GM18909 (cell line): ENCODE results near the gene IFNA10.
"Not testable (repeated sequence)": the region's sequence is repeated elsewhere in the genome, so short reads cannot be mapped to it uniquely, and the experiment has no call there.

Experiments
- ATAC-seq: cut with Tn5 transposase; IDR thresholded peaks from one replicate; pipeline ENCODE4 v1.9.1; 2021; ENCODE audit warnings: mild to moderate bottlenecking; ENCODE audit not compliant: unreplicated experiment, poor library complexity

Gene IFNA10

DNA sequence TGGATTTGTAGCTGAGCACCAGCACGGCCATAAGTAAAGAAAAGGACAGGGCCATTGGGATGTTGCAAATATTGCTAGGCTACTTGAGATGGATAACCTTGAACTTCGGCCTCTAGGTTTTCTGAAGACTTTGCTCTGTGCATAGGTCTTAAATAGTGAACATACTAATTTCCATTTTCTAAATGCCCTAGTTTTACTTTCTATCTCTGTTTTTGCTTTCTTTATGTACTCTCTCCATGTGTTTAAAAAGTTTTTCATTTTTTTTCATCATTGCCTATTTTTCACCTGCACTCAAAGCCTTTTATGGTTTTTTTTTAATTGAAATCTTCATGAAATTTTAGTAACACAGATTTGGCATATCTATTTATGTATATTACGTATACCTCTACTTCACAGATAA, at the start of gene IFNA10:
TSS of gene IFNA10 (minus strand) at position 101 of the 400 bp plus-strand sequence. CDS start at position 55, 46 bp downstream.
- not testable (repeated sequence) for ATAC-seq

DNA sequence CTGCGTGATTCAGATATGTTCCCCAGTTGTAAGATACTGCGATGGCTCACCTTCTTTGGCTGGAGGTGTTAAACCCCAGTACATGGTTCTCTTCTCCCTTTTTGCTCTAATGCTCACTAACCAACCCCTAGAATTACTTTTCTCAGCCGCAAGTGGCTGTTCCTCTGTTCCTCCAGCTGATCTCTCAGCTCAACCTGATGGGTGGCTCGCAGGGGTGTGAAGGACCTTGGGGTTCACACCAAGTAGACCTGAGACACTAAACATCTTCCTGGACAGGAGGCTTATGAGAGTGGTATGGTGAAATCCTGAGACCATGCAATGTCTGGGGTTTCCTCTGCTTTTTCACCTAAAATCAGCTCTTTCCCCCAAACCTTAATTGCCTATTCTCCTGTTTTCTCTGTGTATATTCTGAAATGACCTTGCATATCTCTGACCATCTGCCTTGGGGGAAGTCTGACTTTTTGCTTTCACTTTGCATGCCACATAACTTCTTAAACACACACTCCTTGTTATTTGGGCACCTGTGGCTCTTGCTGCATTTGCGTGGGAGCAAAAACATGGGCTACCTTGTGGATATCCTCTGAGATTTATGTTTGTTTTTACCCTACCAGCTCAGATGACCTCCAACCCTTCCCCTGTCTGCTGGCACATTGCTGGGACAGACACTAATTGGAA, 48.7 kb upstream of the IFNA10 start:
- ATAC-seq, result peak; percentile 55

- peak; percentile 83 for ATAC-seq
These were observed 46.0 kb upstream of the IFNA10 start for GRCh38 chr9:21252721-21253547.

DNA sequence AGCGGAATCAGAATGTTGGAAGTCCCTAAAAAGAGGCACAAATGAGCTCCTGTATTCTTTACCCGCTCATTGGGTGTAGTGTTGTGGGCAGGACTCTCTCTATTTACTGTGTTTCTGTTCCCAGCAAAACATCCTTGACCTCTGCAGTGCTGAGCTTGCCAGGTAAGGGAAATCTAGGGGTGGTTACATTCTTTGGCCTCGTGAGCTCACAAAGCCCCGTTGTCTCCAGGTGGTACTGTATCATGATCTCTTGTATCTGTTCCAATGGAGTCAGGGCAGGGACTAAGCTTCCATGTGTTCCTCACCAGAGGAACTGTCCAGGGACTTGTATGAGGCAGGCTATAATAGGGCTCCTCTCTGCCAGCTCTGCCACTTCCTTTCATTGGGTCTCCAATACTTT, 44.7 kb upstream of the IFNA10 start:
- ATAC-seq, result no peak

GRCh38 chr9:21251190-21251589, 44.2 kb upstream of the IFNA10 start:
- no peak for ATAC-seq

- ATAC-seq, result peak; percentile 48
These were observed 37.9 kb upstream of the IFNA10 start for GRCh38 chr9:21244836-21245235.

DNA sequence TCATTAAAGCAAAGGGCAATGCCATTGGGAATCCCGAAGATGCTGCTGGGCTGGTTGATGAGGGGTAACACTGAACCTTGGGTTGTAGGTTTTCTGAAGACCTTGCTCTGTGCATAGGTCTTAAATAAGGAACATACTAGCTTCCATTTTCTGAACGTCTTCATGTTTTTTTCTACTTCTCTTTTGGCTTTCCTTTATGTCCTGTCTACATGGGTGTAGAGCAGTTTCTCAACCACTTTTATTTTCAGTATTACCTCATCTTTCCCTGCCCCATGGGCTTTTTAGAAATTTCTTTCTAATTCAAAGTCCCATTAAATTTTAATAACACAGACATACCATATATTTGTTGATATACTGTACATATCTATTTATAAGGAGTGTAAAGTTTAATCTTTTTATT, 33.0 kb upstream of the IFNA10 start, which contains the start of gene IFNA14:
TSS of gene IFNA14 (minus strand) at position 95 of the 400 bp plus-strand sequence. CDS start at position 25, 70 bp downstream.
- no peak for ATAC-seq

GRCh38 chr9:21236360-21236714, 29.4 kb upstream of the IFNA10 start:
- ATAC-seq, result not testable (repeated sequence)

DNA sequence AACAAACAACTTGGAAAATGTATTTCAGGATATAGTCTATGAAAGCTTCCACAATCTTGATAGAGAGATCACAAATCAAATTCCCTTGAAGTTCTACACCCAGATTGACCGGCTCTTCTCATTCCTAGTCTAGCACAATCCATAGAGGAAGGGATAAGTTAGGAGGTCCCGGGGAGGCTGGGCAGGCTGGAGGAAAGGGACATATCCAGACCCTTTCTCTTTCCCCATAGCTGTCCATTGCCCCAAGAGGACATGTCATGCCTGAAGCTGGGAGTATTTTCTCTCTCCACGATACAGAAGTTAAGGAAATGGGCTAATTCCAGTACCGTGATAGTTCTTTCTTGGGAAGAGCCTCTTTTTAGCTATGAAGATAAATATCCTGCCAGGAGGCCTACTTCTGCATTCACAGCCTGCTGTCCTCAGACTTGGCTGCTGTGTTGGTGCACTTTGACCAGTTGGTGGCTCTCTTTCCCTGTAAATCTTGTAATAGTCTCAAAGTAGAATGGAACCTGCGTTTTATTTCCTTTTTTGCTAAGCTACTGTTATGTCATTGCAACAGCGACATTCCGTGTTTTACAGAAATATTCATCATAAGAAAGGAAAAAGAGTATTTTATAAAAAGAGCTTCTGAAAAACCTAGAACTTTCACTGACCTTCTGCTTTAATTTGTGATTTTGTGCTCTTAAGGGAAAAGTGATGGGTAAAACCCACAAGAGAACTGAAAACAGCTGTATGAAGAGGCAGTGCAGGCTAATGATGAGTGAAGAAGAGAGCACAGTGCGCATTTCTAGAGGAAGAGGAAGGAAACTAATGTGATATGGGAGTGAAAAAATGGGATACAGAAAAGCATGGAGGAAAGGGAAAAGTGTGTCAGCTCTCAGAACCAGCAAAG, 28.8 kb upstream of the IFNA10 start:
- ATAC-seq, result peak; percentile 91

GRCh38 chr9:21234153-21234687, 27.3 kb upstream of the IFNA10 start:
- ATAC-seq, result no peak

- no peak for ATAC-seq
These were observed 26.3 kb upstream of the IFNA10 start for GRCh38 chr9:21233258-21233657.

- ATAC-seq, result no peak
These were observed 21.2 kb upstream of the IFNA10 start, which contains the start of gene IFNA17 for GRCh38 chr9:21228122-21228521. Gene IFNA17, minus strand, starts transcription at chr9:21228222. Its CDS starts 49 bp downstream, at chr9:21228173.

DNA sequence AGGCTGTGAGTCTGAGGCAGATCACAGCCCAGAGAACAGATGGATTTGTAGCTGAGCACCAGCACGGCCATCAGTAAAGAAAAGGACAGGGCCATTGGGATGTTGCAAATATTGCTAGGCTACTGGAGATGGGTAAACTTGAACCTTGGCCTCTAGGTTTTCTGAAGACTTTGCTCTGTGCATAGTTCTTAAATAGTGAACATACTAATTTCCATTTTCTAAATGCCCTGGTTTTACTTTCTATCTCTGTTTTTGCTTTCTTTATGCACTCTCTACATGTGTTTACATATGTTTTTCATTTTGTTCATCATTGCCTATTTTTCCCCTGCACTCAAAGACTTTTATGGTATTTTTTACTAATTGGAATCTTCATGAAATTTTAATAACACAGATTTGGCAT, 10.3 kb upstream of the IFNA10 start, which contains the start of gene IFNA16:
TSS of gene IFNA16 (minus strand) at position 101 of the 400 bp plus-strand sequence. CDS start at position 95, 6 bp downstream.
- ATAC-seq, result not testable (repeated sequence)

DNA sequence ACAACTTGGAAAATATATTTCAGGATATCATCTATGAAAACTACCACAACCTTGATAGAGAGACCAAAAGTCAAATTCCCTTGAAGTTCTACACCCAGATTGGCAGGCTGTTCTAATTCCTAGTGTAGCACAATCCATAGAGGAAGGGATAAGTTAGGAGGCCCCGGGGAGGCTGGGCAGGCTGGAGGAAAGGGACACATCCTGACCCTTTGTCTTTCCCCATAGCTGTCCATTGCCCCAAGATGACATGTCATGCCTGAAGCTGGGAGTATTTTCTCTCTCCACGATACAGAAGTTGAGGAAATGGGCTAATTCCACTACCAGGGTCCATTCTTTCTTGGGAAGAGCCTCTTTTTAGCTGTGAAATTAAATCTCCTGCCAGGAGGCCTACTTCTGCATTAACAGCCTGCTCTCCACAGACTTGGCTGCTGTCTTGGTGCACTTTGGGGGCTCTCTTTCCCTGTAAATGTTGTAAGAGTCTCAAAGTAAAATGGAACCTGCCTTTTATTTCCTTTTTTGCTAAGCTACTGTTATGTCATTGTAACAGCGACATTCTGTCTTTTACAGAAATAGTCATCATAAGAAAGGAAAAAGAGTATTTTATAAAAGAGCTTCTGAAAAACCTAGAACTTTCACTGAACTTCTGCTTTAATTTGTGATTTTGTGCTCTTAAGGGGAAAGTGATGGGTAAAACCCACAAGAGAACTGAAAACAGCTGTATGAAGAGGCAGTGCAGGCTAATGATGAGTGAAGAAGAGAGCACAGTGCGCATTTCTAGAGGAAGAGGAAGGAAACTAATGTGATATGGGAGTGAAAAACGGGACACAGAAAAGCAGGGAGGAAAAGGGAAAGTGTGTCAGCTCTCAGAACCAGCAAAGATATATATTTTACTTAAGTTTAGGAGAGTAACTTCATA, 6.7 kb upstream of the IFNA10 start:
- not testable (repeated sequence) for ATAC-seq

- ATAC-seq, result not testable (repeated sequence)
These were observed 5.2 kb upstream of the IFNA10 start for GRCh38 chr9:21212160-21212559.

DNA sequence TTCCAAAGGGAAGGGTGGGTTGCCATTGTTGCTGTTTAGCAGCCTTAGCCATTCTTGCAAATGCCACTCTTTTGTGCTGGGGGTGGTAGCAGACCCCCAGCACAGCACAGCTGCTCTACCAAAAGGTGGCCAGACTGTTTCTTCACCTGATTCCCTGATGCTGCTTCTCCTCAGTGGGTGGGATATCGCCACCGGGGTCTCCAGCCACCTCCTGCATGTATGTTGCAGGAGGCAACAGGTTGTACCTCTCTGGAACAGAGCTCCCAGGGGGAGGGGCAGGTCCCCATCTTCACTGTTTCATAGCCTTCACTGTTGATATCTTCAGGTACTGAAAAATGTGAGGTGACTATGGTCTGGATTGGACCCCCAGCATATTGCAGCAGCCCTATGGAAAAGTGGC, 3.8 kb upstream of the IFNA10 start:
- ATAC-seq, result not testable (repeated sequence)

DNA sequence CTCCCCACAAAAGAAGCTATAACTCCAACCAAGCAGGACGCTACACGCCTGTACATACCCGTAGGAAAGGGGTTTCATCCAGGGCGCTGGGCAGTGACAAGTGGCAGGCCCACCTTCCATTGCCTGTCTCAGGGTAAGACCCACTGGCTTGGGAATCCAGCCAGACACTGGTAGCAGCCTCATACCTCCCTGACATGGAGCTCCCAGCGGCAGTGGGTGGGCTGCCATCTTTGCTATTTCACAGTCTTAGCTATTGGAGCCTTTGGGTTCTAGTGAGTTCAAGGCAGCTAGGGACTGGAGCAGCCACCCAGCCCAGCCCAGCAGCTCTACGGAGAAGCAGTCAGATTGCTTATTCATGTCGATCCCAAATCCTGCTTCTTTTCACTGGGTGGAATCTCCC, 3.4 kb upstream of the IFNA10 start:
- ATAC-seq, result no peak

DNA sequence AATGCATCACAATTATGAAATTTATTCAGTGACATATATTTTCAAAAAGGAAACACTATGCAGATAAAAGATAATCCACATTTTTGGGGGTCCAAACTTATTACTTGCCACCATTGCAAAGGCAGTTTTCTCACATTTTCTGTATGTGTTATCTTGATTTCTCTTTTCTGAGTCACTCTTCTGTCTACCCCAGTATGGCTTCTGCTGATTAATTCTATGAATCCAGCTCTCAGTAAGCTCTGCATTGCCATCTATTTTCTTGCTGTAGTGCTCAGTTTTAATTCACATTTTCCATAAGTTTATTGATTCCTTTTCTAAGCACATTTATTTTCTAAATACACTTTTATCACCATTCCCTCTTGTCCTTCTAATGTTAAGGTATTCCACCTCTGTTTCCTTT, 1.7 kb downstream of the IFNA10 start:
- no peak for ATAC-seq

DNA sequence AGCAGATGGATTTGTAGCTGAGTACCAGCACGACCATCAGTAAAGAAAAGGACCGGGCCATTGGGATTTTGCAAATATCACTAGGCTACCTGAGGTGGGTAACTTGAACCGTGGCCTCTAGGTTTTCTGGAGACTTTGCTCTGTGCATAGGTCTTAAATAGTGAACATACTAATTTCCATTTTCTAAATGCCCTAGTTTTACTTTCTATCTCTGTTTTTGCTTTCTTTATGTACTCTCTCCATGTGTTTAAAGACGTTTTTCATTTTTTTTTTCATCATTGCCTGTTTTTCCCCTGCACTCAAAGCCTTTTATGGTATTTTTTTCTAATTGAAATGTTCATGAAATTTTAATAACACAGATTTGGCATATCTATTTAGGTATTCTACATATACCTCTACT, 4.8 kb downstream of the IFNA10 start, which contains the start of gene IFNA7:
TSS of gene IFNA7 (minus strand) at position 101 of the 400 bp plus-strand sequence. CDS start at position 61, 40 bp downstream.
- ATAC-seq, result not testable (repeated sequence)
